GM13977 (cell line): ENCODE data around the gene SLBP.

Experiments used
- DNase-seq: peaks from one replicate; pipeline ENCODE4 v3.0.0; 2012; ENCODE audit warnings: low spot score
- in situ Hi-C: fragments of 300-500 bp; cut with MboI; formaldehyde crosslinking; loops from one replicate; pipeline ENCODE4 v1.12.0; 2022; ENCODE audit warnings: low sequenced_read_pairs, low pct_unique_long_range_greater_than_20kb, mixed read lengths, inconsistent platforms; ENCODE audit not compliant: unreplicated experiment
- TF ChIP-seq, protein P1 (sequence below): IDR thresholded peaks from 2 replicates; pipeline ENCODE4 v1.5.1; 2012; ENCODE audit warnings: mild to moderate bottlenecking, control low read depth; ENCODE audit not compliant: insufficient read depth; ENCODE audit errors: extremely low read depth, missing control alignments

Gene SLBP

DNA sequence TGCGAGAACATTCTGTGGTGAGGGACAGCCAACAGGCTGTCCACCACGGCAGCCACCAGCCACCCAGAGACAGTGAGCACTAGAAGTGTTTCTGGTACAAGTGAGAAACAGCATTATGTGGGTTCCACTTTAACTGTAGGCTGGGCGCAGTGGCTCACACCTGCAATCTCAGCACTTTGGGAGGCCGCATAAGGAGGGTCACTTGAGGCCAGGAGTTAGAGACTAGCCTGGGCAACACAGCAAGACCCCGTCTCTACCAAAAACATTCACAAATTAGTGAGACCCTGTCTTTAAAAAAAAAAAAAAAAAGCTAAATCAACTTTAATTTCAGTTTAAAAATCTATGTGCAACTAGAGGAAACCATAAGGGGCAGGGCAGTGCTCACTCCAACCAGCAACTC lies 48.6 kb downstream of the SLBP start:
- in situ Hi-C loops = no loop called here
- DNase-seq = no peak
- TF ChIP-seq, protein P1, sequence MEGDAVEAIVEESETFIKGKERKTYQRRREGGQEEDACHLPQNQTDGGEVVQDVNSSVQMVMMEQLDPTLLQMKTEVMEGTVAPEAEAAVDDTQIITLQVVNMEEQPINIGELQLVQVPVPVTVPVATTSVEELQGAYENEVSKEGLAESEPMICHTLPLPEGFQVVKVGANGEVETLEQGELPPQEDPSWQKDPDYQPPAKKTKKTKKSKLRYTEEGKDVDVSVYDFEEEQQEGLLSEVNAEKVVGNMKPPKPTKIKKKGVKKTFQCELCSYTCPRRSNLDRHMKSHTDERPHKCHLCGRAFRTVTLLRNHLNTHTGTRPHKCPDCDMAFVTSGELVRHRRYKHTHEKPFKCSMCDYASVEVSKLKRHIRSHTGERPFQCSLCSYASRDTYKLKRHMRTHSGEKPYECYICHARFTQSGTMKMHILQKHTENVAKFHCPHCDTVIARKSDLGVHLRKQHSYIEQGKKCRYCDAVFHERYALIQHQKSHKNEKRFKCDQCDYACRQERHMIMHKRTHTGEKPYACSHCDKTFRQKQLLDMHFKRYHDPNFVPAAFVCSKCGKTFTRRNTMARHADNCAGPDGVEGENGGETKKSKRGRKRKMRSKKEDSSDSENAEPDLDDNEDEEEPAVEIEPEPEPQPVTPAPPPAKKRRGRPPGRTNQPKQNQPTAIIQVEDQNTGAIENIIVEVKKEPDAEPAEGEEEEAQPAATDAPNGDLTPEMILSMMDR = no peak

DNA sequence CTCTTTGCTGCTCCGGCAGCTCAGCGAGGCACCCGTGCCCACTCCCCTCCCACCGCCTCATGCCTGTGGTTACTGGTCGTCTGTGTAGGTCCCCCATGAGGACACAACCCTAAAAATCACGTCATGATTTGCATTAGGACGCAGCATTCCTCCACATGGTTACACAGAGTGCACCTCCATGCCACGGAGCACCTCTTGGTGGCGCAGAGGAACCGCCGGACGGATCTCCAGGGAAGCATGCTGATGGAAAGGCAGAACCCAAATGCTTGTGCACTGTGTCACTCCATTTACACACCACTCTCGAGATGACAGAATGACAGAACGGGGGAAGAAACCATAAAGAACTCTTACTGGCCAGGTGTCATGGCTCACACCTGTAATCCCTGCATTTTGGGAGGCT lies 50.4 kb downstream of the SLBP start:
- DNase-seq = no peak
- in situ Hi-C loops = no loop called here
- TF ChIP-seq, protein P1 = no peak

GRCh38 chr4:1660948-1661677 lies 51.0 kb downstream of the SLBP start:
- in situ Hi-C loops = no loop called here
- TF ChIP-seq, protein P1 = no peak

GRCh38 chr4:1659104-1660043 lies 52.7 kb downstream of the SLBP start:
- no peak for DNase-seq
- in situ Hi-C loops = no loop called here
- TF ChIP-seq, protein P1 = no peak

More at GRCh38 chr4:1660948-1661677, 51.0 kb downstream of the SLBP start:
- DNase-seq = no peak

GRCh38 chr4:1658581-1658980 lies 53.5 kb downstream of the SLBP start:
- no peak for DNase-seq
- TF ChIP-seq, protein P1 = no peak
- in situ Hi-C loops = no loop called here

DNA sequence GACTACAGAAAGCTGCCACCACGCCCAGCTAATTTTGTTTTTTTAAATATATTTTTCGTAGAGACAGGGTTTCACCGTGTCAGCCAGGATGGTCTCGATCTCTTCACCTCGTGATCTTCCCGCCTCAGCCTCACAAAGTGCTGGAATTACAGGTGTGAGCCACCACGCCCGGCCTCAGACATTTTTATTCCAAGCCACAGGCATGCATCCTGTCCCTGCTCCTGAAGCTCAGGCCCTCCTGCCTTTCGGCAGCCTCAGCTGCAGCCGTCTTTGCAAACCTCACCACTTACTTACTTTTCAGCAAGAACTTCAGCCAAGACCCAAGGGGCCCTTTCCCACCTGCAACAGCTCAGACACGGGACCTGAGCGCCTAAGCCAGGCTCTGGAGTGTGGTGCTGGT lies 54.0 kb downstream of the SLBP start:
- DNase-seq = no peak

More for the DNA sequence above, 54.0 kb downstream of the SLBP start:
- in situ Hi-C loops = no loop called here
- TF ChIP-seq, protein P1 = no peak
